GM23248 (cell line): ENCODE measurements around the gene AR. TPM values are rescaled to one million over a fixed set of nuclear protein-coding genes. Genes with fewer than 3 reads are reported as not detected.
"Not testable (repeated sequence)": the region's sequence is repeated elsewhere in the genome, so short reads cannot be mapped to it uniquely, and the experiment has no call there.

Experiments
- DNase-seq: peaks from one replicate; pipeline ENCODE4 v3.0.0-alpha.2; 2015
- H2AFZ ChIP-seq: fragments of 200-600 bp; sonication (generic); 2 replicates; pipeline ENCODE4 v1.6.1; 2016; ENCODE audit warnings: antibody characterized with exemption
- H3F3A ChIP-seq: fragments of 200-600 bp; sonication (generic); 2 replicates; pipeline ENCODE4 v1.6.1; 2016; ENCODE audit warnings: mild to moderate bottlenecking, antibody characterized with exemption, mixed run types; ENCODE audit not compliant: insufficient read depth
- H3K27ac ChIP-seq: fragments of 200-600 bp; sonication (generic); 2 replicates; pipeline ENCODE4 v1.5.1; 2016; ENCODE audit warnings: mild to moderate bottlenecking
- H3K27me3 ChIP-seq: fragments of 200-600 bp; sonication (generic); replicated peaks from 2 replicates; pipeline ENCODE4 v1.6.1; 2016; ENCODE audit warnings: mild to moderate bottlenecking; ENCODE audit not compliant: insufficient read depth
- H3K36me3 ChIP-seq: fragments of 200-600 bp; sonication (generic); 2 replicates; pipeline ENCODE4 v1.6.1; 2016; ENCODE audit warnings: low read depth, mild to moderate bottlenecking
- H3K4me1 ChIP-seq: fragments of 200-600 bp; sonication (generic); 2 replicates; pipeline ENCODE4 v1.6.1; 2016; ENCODE audit warnings: mild to moderate bottlenecking; ENCODE audit not compliant: insufficient read depth
- H3K4me2 ChIP-seq: fragments of 200-600 bp; sonication (generic); one replicate; pipeline ENCODE4 v1.6.1; 2016; ENCODE audit warnings: mild to moderate bottlenecking; ENCODE audit not compliant: unreplicated experiment
- H3K4me3 ChIP-seq: fragments of 200-600 bp; sonication (generic); 2 replicates; pipeline ENCODE4 v1.5.1; 2016; ENCODE audit warnings: mild to moderate bottlenecking
- H3K79me2 ChIP-seq: fragments of 200-600 bp; sonication (generic); 2 replicates; pipeline ENCODE4 v1.6.1; 2016; ENCODE audit warnings: mild to moderate bottlenecking; ENCODE audit not compliant: insufficient read depth
- H3K9ac ChIP-seq: fragments of 200-600 bp; sonication (generic); 2 replicates; pipeline ENCODE4 v1.6.1; 2016; ENCODE audit warnings: mild to moderate bottlenecking
- H3K9me2 ChIP-seq: fragments of 200-600 bp; sonication (generic); 2 replicates; pipeline ENCODE4 v1.6.1; 2016; ENCODE audit warnings: mixed run types, mild to moderate bottlenecking, moderate library complexity; ENCODE audit not compliant: insufficient read depth
- H3K9me3 ChIP-seq: fragments of 200-600 bp; sonication (generic); one replicate; pipeline ENCODE4 v1.6.1; 2017; ENCODE audit warnings: low read depth
- H4K20me1 ChIP-seq: fragments of 200-600 bp; sonication (generic); 2 replicates; pipeline ENCODE4 v1.6.0; 2016; ENCODE audit not compliant: insufficient read depth
- EZH2 ChIP-seq: fragments of 200-600 bp; sonication (generic); IDR thresholded peaks from 2 replicates; pipeline ENCODE4 v1.6.1; 2018; ENCODE audit warnings: antibody characterized with exemption, mild to moderate bottlenecking; ENCODE audit not compliant: insufficient read depth, poor library complexity, severe bottlenecking
- EZH2phosphoT487 ChIP-seq: fragments of 200-600 bp; sonication (generic); IDR thresholded peaks from 2 replicates; pipeline ENCODE4 v1.6.1; 2018; ENCODE audit warnings: antibody characterized with exemption, moderate library complexity, mild to moderate bottlenecking, low read depth; ENCODE audit not compliant: insufficient read depth
- WGBS, 2 experiments: methylation state at CpG; one replicate each; pipeline ENCODE4 v1.1.6; 2015 to 2017; ENCODE audit warnings: low lambda C conversion rate in 2 of 2, low coverage in 1 of 2; ENCODE audit errors: missing lambda C conversion rate in 2 of 2; 5-methylcytosine and 5-hydroxymethylcytosine counted together
- in situ Hi-C: fragments of 300-500 bp; cut with MboI; formaldehyde crosslinking; loops from 2 replicates; pipeline ENCODE4 v1.15.0; 2020
- polyA plus RNA-seq: library from polyadenylated mRNA; unstranded; fragments of >200 nt; fragmentation: Nextera tagmentation; extraction: Ambion mirVana; gene quantifications from 2 replicates; pipeline ENCODE4 v1.2.1, GENCODE V29; 2016
- total RNA-seq: library from RNA; depleted of rRNA; stranded (reverse); fragments of >200 nt; shearing (Covaris generic); gene quantifications from 2 replicates; pipeline ENCODE4 v1.2.3, GENCODE V29; 2014

The AR gene
- total and polyA plus RNA-seq, 2 experiments from 2014 or later = 1.2 to 4.8 TPM

DNA sequence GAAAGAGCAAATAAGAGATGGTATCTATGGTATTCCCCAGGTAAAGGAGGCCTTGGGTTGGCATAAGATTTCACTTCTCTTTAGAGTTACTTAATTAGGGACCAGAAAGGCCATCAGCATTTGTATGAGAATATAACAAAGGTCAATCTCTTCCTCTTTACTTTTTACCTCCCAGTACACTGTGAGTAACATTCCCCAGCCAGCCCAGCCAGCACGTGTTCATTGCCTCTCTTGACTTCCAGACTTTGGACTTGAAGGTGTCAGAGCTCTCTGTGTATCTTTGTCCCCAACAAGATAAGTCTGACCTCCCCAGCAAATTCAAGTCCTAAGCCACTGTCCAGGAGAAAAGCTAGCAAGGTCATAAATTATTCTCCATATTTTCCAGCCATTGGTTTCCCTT, 110.5 kb downstream of the AR start:
- TF ChIP-seq EZH2phosphoT487 (no peak), EZH2 (no peak)
- Histone ChIP-seq H4K20me1 (no peaks in the 10 kb centered on the region), H3K9me3 (no peaks in the 10 kb centered on the region), H3K9me2 (no peaks in the 10 kb centered on the region), H3K4me3 (no peak overlapping the region), H2AFZ (no peak overlapping the region), H3F3A (no peaks in the 10 kb centered on the region), H3K4me2 (no peak overlapping the region), H3K4me1 (no peaks in the 10 kb centered on the region), H3K36me3 (no peaks in the 10 kb centered on the region), H3K79me2 (no peaks in the 10 kb centered on the region), H3K27ac (no peak overlapping the region), H3K27me3 (no peaks in the 10 kb centered on the region), H3K9ac (no peak overlapping the region)
- in situ Hi-C loops = no loop called here
- 14 to 33% methylated on average over 1 of the region's 1 CpG for WGBS, 2 experiments
- no peak for DNase-seq

GRCh38 chrX:67665583-67665982, 121.8 kb downstream of the AR start:
- no peaks in the 10 kb centered on the region for H3K4me1 ChIP-seq
- no peaks in the 10 kb centered on the region for H3F3A ChIP-seq
- H3K79me2 ChIP-seq = no peaks in the 10 kb centered on the region
- WGBS, 2 experiments = 0 to 8% methylated on average over 1 of the region's 1 CpG
- in situ Hi-C loops = no loop called here
- no peak overlapping the region for H3K4me3 ChIP-seq
- H3K9ac ChIP-seq = no peak overlapping the region
- no peak overlapping the region for H2AFZ ChIP-seq
- H3K4me2 ChIP-seq = no peak overlapping the region
- H3K9me3 ChIP-seq = no peaks in the 10 kb centered on the region
- no peaks in the 10 kb centered on the region for H3K27me3 ChIP-seq
- H3K36me3 ChIP-seq = no peaks in the 10 kb centered on the region
- TF ChIP-seq EZH2phosphoT487 (no peak), EZH2 (no peak)
- H4K20me1 ChIP-seq = no peaks in the 10 kb centered on the region
- no peaks in the 10 kb centered on the region for H3K9me2 ChIP-seq
- DNase-seq = no peak
- H3K27ac ChIP-seq = no peak overlapping the region

DNA sequence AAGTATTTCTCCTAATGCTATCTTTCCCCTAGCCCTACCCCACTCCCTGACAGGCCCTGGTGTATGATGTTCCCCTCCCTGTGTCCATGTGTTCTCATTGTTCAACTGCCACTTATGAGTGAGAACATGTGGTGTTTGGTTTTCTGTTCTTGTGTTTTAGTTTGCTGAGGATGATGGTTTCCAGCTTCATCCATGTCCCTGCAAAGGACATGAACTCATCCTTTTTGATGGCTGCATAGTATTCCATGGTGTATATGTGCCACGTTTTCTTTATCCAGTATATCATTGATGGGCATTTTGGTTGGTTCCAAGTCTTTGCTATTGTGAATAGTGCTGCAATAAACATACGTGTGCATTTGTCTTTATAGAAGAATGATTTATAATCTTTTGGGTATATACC, 126.9 kb downstream of the AR start:
- in situ Hi-C loops, H2AFZ ChIP-seq, H3K27me3 ChIP-seq, H3K4me2 ChIP-seq, H3K4me1 ChIP-seq, H4K20me1 ChIP-seq, H3K79me2 ChIP-seq, H3K27ac ChIP-seq, DNase-seq, H3F3A ChIP-seq, H3K9me2 ChIP-seq, H3K36me3 ChIP-seq, H3K9ac ChIP-seq, H3K9me3 ChIP-seq, H3K4me3 ChIP-seq: not testable (repeated sequence)
- WGBS, 2 experiments = 31 to 44% methylated on average over 2 of the region's 2 CpGs

- no peak overlapping the region for H3K9ac ChIP-seq
- no peaks in the 10 kb centered on the region for H4K20me1 ChIP-seq
- DNase-seq = no peak
- no peak overlapping the region for H2AFZ ChIP-seq
- no peaks in the 10 kb centered on the region for H3K9me3 ChIP-seq
- no peak overlapping the region for H3K4me3 ChIP-seq
- no peaks in the 10 kb centered on the region for H3K79me2 ChIP-seq
- TF ChIP-seq EZH2phosphoT487 = no peak
- no peak for TF ChIP-seq EZH2
- H3K4me1 ChIP-seq = no peaks in the 10 kb centered on the region
- in situ Hi-C loops = no loop called here
- no peaks in the 10 kb centered on the region for H3K36me3 ChIP-seq
- H3K4me2 ChIP-seq = no peak overlapping the region
- no peaks in the 10 kb centered on the region for H3K9me2 ChIP-seq
- no peaks in the 10 kb centered on the region for H3F3A ChIP-seq
- WGBS, 2 experiments = 82 to 100% methylated on average over 1 to 2 of the region's 2 CpGs
- H3K27me3 ChIP-seq = no peaks in the 10 kb centered on the region
- H3K27ac ChIP-seq = no peak overlapping the region
These were observed 130.0 kb downstream of the AR start for GRCh38 chrX:67673741-67674274.

DNA sequence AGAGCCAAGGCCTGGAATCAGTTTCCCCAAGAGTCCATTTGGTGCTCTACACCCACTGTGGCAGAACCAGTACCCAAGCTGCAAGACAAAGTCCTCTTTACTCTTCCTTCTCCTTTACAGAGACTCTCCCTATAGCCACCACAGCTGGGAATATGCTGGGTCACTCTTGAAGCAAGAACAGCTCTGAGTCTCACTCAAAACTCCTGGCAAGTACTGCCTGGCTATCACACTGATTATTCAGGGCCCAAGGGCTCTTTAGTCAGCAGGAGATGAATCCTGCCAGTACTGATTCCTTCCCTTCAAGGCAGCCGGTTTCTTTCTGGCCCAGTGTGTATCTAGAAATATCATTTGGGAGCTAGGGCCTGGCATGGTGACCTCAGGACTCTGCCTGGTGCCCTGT, 130.9 kb downstream of the AR start:
- TF ChIP-seq EZH2phosphoT487 (no peak), EZH2 (no peak)
- DNase-seq = no peak
- no peaks in the 10 kb centered on the region for H3K9me2 ChIP-seq
- H3F3A ChIP-seq = no peaks in the 10 kb centered on the region
- no peaks in the 10 kb centered on the region for H3K4me1 ChIP-seq
- H3K4me2 ChIP-seq = no peak overlapping the region
- 78% methylated on average over 1 of the region's 1 CpG; no CpG with 5 or more reads in 1 of the 2 experiments for WGBS, 2 experiments
- no peak overlapping the region for H2AFZ ChIP-seq
- H3K79me2 ChIP-seq = no peaks in the 10 kb centered on the region
- no peak overlapping the region for H3K4me3 ChIP-seq
- no peaks in the 10 kb centered on the region for H4K20me1 ChIP-seq
- no peak overlapping the region for H3K27ac ChIP-seq
- no peaks in the 10 kb centered on the region for H3K9me3 ChIP-seq
- no peaks in the 10 kb centered on the region for H3K27me3 ChIP-seq
- no peak overlapping the region for H3K9ac ChIP-seq
- in situ Hi-C loops = no loop called here
- no peaks in the 10 kb centered on the region for H3K36me3 ChIP-seq
